Activated CD8-positive, alpha-beta memory T cell treated with anti-CD3 and anti-CD28 coated beads for 36 hours (primary cell): ENCODE data around the gene CYFIP1. TPM values are rescaled to one million over a fixed set of nuclear protein-coding genes. Genes with fewer than 3 reads are reported as not detected.

Source experiments
- CTCF ChIA-PET: fragments of 350-600 bp; sonication (Branson Sonifier 250); formaldehyde crosslinking; loops from one replicate; lab custom pipeline; 2021; ENCODE audit warnings: antibody characterized with exemption; lab: Charles Lee
- POLR2A ChIA-PET: fragments of 350-600 bp; sonication (Branson Sonifier 250); formaldehyde crosslinking; loops from one replicate; lab custom pipeline; 2021; ENCODE audit warnings: antibody characterized with exemption; lab: Charles Lee
- total RNA-seq, 2 experiments: library from RNA; stranded (reverse); gene quantifications; one replicate each; pipeline ENCODE4 v1.2.3, GENCODE V29; 2021

Gene CYFIP1
- total RNA-seq, 2 experiments from 2014 or later: 23.3 to 24.3 TPM

DNA sequence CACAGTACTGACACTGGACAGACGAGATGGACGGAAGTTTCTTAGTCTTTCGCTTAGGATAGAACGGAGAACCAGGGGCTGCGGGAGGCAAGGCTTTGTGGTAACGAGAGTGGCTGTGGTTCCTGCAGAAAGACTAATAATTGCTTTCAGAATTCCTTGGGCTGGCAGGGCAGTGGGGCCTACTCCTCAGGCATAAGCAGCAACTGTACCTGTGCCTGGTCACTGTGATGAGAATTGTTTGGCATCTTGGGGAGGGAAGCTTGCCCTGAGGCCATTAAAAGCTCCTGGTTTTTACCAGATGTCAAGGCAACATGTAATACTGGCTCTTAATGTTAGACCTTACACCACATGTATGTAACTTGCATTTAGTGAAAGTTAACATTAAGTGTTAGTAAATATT lies 134.1 kb downstream of the CYFIP1 start:
- ChIA-PET POLR2A (no interaction called here), CTCF (no interaction called here)

DNA sequence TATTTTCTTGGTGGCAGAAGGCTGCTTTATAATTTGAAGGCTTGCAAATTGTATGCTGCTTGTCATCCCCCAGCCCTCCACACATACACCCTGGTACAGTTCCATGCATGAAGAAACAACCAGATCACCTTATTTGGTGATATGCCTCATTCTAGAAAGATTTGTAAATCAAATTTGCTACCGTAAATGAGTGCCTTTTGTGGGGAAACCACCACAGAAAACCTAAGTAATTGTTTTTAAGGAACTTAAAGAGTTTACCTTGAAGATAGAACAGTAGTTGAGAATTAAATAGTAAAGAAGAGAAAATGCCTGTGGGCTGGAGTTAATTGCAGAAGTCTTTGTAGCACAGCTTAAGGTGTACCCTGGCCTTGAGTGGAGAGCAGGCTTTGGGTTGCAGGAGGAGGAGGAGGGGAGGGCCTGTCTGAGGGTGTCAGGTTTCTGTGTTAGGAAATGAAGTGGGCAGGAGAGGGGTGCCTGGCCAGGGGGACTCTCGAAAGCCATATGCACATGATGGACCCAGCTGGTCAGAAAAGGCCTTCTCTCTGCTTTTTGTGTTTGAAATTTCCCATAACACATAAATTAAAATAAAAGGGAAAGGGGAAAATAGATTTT lies 134.8 kb downstream of the CYFIP1 start:
- CTCF ChIA-PET: no interaction called here

DNA sequence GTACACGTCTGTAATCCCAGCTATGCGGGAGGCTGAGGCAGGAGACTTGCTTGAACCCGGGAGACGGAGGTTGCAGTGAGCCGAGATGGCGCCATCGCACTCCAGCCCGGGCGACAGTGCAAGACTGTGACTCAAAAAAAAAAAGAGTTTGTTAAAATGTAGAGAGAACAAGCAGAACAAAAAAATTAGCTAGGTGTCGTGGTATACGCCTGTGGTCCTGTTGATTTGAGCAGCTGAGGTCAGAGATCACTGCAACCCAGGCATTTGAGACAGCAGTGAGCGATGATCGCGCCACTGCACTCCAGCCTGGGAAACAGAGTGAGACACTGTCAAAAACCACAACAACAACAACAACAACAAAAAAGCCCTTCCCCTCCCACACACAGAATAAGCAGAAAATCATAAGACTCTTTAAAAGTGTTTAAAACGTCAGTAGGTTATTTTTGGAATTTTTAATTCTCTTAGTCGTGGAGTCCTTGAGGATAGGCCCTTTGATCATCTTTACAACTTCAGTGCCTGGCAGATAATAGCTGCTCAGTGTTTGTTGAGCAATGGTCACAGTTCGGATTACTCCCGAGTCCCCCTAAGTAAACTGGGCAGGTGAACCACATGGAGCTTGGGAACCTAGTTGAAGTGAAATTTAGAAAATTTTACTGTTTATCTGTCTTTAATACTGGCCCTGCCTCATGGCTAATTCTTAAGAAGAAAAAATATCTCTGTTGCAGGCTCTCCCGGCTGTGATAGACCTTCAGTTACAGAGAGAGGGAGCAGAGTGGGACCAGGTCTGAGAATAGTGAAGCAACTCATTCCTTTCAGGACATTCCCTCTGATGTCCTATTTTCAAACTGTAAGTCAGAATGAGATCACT lies 135.5 kb downstream of the CYFIP1 start:
- ChIA-PET POLR2A (no interaction called here), CTCF (no interaction called here)

More for the DNA sequence above, 134.8 kb downstream of the CYFIP1 start:
- POLR2A ChIA-PET: no interaction called here

DNA sequence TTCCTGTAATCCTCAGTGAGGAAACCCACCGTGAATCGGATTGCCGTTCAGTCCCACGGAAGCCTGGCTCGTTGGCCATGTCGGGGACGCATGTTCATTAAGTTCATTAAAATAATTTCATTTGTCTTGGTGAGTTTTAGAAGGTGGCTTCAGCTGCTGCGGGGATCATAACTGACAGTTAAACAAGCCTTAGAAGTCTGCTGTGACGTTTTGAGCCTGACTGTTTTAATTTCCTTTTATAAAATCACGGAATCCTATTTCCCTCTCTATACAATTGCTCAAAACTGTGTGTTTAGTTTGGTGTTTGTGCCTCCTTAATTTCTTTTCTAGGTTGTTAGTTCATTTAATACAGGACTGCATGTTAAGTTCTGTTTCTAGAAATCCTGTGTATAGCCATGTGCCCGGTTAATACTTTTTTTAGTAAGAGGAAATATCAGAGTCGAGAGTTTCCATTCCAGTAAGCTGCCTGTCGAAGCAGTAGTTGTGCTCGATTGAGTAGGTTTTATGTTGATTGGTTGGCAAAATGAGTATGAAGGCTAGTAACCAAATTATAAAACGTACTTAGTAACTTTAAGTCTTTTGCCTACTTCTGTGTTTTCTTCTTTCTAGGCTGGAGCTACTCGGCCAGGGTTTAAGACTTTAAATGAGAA lies 141.0 kb downstream of the CYFIP1 start:
- POLR2A ChIA-PET: interaction anchor here (0.9 to 1.5 kb wide), 2 partner anchors 11 to 49 kb away, joined by 3 to 4 read pairs; no protein-coding TSS in a partner anchor
- CTCF ChIA-PET: no interaction called here

DNA sequence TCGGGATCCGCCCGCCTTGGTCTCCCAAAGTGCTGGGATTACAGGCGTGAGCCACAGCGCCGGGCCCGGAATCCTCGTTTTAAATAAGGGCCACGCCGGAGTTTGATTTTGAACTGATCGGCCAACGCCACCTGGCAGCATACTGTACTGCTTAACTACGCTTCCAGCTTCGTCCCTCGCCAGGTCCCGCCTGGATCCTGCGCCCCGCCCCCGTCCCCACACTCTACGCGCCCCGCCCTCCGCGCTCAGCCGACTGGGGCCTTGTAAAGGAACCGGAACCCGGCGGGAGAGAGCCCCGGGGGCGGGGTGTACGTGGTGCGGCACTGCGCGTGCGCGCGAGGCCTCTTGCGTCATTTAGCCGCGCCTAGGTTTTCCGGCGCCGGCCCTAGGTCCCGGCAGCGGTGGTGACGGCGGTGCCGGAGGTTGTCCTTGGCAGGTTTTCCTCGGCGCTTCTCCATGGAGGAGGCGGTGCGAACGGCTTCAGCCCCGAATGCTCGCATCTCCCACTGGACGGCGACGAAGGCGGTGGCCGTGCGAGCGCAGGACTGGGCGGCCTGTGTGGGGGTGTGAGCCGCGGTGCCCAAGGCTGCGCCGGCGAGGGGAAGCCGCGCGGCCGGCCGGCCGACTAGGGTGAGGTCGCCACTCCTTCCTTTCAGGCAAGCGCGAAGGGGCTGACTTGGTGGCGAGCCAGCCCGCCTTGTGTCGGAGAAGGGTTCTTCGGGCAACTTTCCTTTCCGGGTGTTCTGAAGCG lies 141.7 kb downstream of the CYFIP1 start, which contains the start of gene NIPA2:
NIPA2 (plus strand) TSS at position 375 of the 751 bp plus-strand sequence. CDS start 13,066 bp downstream, outside the sequence.
- POLR2A ChIA-PET: interaction anchor here (0.6 to 1.4 kb wide), 5 partner anchors 13 to 201 kb away, joined by 3 to 5 read pairs (median 3); partner anchors contain the start of gene TUBGCP5
- CTCF ChIA-PET: interaction anchor here (1.3 kb wide), 1 partner anchor 17 kb away, joined by 3 read pairs; no protein-coding TSS in a partner anchor

DNA sequence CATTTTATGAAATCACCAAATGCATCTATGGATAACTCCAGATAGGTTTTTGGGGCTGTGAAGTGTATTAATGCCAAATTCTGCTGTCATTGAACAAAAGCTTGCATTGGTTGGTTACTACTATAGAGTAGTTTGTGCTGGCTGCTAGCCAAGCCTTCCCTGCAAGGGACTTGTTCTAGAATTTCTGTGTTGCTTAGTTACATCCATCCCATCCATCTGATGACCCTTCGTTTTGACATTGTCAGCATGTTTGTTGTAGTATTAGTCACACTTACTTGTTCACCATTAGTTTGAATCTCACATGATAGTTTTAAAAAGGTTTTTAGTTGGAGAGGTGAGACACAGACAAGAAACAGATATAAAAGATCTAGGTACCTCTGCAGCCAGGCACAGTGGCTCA lies 148.7 kb downstream of the CYFIP1 start:
- CTCF ChIA-PET: interaction anchor here (0.6 kb wide), 1 partner anchor 8 kb away, joined by 3 read pairs; no protein-coding TSS in a partner anchor
- POLR2A ChIA-PET: no interaction called here

DNA sequence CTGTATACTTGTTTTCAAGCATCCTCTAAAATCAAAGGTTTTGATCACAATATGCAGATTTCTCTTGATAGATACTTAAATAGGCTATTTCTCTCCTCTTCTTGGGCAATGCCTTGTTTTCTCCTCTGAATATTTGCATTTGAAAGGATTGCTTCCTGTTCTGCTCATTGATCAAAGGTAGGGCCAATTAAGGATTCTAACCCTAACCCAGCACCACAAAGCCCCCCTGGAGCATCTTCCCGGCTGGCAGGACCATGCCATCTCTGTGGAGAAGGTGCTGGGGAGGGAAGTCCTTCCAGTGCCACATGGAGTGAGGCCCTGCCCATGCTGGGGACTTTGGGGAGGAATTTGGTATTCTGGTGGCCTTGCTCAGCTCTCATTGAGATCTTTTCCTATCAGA lies 153.0 kb downstream of the CYFIP1 start:
- POLR2A ChIA-PET: no interaction called here

DNA sequence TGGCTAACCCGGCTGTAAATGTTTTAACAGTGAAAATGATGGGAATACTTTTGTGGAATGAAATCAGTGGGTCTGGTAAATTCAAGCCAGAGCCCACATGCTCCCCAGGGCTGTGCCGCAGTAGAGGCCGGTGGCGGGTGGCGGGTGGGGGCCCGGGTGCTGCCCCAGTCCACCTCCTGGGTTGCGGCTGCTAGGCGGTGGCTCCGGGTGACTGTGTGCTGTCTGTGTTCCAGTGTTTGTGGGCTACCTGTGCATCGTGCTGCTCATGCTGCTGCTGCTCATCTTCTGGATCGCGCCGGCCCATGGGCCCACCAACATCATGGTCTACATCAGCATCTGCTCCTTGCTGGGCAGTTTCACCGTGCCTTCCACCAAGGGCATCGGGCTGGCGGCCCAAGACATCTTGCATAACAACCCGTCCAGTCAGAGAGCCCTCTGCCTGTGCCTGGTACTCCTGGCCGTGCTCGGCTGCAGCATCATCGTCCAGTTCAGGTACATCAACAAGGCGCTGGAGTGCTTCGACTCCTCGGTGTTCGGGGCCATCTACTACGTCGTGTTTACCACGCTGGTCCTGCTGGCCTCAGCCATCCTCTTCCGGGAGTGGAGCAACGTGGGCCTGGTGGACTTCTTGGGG lies 156.6 kb downstream of the CYFIP1 start:
- CTCF ChIA-PET: interaction anchor here (0.7 kb wide), 1 partner anchor 8 kb away, joined by 3 read pairs; no protein-coding TSS in a partner anchor
- POLR2A ChIA-PET: no interaction called here

More for the DNA sequence above, 153.0 kb downstream of the CYFIP1 start:
- CTCF ChIA-PET: no interaction called here

DNA sequence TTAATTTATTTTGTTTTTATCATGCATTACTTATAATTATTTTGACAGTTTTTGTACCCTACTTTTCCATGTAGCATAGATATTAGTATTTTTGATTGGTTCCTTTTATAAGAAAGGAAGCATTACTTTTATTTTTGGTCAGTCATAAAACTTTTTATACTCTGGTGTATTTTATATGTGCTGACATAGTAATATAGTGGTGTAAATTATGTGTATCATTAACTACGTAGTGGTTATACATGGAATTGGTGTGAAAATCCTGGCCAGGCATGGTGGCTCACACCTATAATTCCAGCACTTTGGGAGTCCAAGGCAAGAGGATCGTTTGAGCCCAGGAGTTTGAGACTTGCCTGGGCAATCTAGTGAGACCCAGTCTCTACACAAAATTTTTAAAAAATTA lies 160.5 kb downstream of the CYFIP1 start:
- ChIA-PET POLR2A (no interaction called here), CTCF (no interaction called here)

Other genes starting within 250 kb of the CYFIP1 start
- 10 to 100 TPM; 33.5 to 33.9 TPM for gene NIPA1, start 193.7 kb downstream of the CYFIP1 start, total RNA-seq
- 100 to 1,000 TPM; 113 to 115 TPM for gene NIPA2, start 141.7 kb downstream of the CYFIP1 start, total RNA-seq
- gene TUBGCP5, start 59.2 kb upstream of the CYFIP1 start, total RNA-seq: 10 to 100 TPM; 20.5 to 21.7 TPM
- not detected for gene GOLGA6L1, start 156.5 kb upstream of the CYFIP1 start, total RNA-seq